Brain microvascular endothelial cell (primary cell): ENCODE results near the gene CROCC2.

Source experiments
- DNase-seq: peaks from one replicate; pipeline ENCODE4 v3.0.0-alpha.2; 2020
- H3K27ac ChIP-seq: fragments of 250-450 bp; sonication (Bioruptor Pico); 2 replicates; pipeline ENCODE4 v1.5.1; 2020; ENCODE audit warnings: mild to moderate bottlenecking, moderate library complexity
- H3K27me3 ChIP-seq: fragments of 250-450 bp; sonication (Bioruptor Pico); replicated peaks from 2 replicates; pipeline ENCODE4 v1.5.1; 2020; ENCODE audit warnings: mild to moderate bottlenecking
- H3K36me3 ChIP-seq: fragments of 250-450 bp; sonication (Bioruptor Pico); replicated peaks from 2 replicates; pipeline ENCODE4 v1.5.1; 2020; ENCODE audit warnings: mild to moderate bottlenecking
- H3K4me3 ChIP-seq: 2 replicates; pipeline ENCODE4 v1.5.1; 2011; ENCODE audit warnings: low read depth, mild to moderate bottlenecking, control low read depth, low read length, moderate library complexity
- in situ Hi-C: cut with HindIII; loops from 2 replicates; pipeline ENCODE4 v1.10.0; 2017; ENCODE audit warnings: low sequenced_read_pairs, low pct_ligation_motif_present
- TF ChIP-seq, protein P1 (sequence below): IDR thresholded peaks from 2 replicates; pipeline ENCODE4 v1.5.1; 2011; ENCODE audit warnings: low read depth, mild to moderate bottlenecking, moderate library complexity, low read length, control low read depth, inconsistent platforms; ENCODE audit errors: missing control alignments

The CROCC2 gene

DNA sequence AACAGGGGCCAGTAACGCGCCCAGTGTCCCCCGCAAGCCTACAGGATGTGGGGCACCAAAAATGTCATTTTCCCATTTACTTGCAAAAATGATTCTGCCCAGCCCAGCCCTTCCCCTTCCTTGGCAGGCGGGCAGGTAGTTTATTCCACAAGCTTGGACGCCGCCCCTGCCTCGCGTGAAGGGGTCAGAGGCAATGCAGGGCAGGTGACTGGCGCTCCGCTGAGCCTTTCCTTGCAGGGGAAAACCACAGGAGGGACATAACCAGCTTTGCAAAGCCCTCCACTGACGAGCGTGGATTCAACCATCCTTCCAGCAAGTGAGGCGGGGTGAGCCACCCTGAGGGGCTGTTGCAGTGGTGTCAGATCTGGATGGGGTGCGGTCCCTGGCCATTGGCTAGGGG lies 15.4 kb upstream of the CROCC2 start:
- in situ Hi-C loops = no loop called here

DNA sequence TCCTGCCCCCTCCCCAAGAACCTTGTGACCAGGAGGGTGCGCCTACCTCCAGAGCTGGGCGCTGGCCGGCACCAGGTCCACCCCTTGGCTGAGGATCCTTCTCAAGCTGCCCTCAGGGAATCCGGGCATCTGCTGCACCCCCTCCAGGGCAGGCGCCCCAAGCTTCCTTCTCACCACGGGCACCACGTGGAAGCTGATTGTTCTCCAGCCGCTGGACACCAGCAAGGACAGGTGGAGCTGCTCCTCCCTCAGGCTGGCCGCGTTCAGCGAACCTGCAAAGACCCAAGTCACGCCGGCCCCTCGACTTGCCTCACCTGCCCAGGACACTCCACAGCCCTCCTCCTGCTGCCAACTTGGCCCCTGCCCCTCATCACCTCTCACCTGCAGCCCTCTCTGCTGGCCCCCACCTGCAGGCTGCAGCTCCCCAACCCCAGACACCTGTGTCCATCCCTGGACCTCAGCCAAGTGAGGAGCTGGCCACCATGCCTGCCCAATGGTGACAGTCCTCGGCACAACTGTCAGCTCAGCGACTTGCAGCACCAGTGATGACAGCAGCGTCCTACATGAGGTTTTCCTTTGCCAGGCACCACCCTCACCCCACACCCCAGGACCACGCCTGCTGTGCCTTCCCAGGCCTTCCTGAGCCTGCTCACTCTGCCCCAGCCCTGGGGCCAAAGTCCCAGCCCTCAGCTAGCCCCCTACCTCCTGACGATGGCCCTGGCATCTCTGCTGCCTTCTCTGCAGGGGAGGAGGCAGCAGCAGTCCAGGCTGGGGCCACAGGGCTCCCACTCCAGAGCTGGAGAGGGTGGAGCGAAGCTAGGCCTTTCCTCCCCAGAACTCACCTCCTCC lies 14.4 kb upstream of the CROCC2 start:
- H3K27ac ChIP-seq = no peak overlapping the region
- H3K36me3 ChIP-seq = no peaks in the 10 kb centered on the region
- TF ChIP-seq, protein P1, sequence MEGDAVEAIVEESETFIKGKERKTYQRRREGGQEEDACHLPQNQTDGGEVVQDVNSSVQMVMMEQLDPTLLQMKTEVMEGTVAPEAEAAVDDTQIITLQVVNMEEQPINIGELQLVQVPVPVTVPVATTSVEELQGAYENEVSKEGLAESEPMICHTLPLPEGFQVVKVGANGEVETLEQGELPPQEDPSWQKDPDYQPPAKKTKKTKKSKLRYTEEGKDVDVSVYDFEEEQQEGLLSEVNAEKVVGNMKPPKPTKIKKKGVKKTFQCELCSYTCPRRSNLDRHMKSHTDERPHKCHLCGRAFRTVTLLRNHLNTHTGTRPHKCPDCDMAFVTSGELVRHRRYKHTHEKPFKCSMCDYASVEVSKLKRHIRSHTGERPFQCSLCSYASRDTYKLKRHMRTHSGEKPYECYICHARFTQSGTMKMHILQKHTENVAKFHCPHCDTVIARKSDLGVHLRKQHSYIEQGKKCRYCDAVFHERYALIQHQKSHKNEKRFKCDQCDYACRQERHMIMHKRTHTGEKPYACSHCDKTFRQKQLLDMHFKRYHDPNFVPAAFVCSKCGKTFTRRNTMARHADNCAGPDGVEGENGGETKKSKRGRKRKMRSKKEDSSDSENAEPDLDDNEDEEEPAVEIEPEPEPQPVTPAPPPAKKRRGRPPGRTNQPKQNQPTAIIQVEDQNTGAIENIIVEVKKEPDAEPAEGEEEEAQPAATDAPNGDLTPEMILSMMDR = no peak
- in situ Hi-C loops = no loop called here
- no peak overlapping the region for H3K4me3 ChIP-seq
- no peak for DNase-seq
- no peaks in the 10 kb centered on the region for H3K27me3 ChIP-seq

More for the DNA sequence above, 15.4 kb upstream of the CROCC2 start:
- Histone ChIP-seq H3K36me3 (no peaks in the 10 kb centered on the region), H3K4me3 (no peak overlapping the region), H3K27ac (no peak overlapping the region), H3K27me3 (no peaks in the 10 kb centered on the region)
- no peak for DNase-seq
- TF ChIP-seq, protein P1 = no peak

DNA sequence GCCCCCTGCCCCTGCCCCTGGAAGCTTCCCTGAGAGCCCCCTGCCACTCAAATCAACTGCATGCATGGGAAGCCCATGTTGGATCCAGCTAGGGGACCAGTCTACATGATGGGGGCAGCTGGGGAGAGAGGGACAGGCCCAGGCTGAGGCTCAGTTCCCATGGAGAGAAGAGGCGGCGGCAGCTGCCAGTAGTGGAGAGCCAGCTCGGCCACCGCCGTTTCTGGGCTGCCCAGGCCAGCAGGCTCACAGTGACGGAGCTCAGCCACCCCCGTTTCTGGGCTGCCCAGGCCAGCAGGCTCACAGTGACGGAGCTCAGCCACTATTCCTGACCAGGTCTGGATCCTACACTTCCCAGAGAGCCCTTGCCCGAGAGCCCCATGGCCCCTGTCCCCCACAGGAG lies 13.8 kb upstream of the CROCC2 start:
- no peaks in the 10 kb centered on the region for H3K27me3 ChIP-seq
- DNase-seq = no peak
- TF ChIP-seq, protein P1 = no peak
- in situ Hi-C loops = no loop called here
- no peak overlapping the region for H3K4me3 ChIP-seq
- no peaks in the 10 kb centered on the region for H3K36me3 ChIP-seq
- no peak overlapping the region for H3K27ac ChIP-seq

DNA sequence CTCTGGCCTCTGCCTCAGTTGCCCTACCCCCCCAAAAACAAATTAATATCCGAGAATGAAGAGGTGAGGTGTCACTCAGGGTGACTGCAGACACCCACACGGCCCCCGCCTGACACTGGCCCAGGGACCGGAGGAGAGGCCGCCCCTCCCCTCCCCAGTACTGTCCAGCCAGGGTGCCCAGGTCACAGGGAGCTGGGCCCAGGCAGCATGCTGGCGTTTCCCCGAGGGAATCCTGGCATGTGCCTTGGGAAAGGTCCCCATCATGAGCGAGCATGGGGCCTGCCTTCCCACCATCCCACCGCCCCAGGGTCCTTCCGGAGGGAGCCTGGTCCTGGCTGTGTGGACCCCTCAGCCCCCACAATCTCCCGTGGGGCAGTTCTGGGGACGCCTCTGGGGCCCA lies 13.2 kb upstream of the CROCC2 start:
- H3K4me3 ChIP-seq = no peak overlapping the region
- no peaks in the 10 kb centered on the region for H3K36me3 ChIP-seq
- TF ChIP-seq, protein P1 = no peak
- H3K27me3 ChIP-seq = no peaks in the 10 kb centered on the region
- H3K27ac ChIP-seq = no peak overlapping the region
- DNase-seq = no peak
- in situ Hi-C loops = no loop called here

DNA sequence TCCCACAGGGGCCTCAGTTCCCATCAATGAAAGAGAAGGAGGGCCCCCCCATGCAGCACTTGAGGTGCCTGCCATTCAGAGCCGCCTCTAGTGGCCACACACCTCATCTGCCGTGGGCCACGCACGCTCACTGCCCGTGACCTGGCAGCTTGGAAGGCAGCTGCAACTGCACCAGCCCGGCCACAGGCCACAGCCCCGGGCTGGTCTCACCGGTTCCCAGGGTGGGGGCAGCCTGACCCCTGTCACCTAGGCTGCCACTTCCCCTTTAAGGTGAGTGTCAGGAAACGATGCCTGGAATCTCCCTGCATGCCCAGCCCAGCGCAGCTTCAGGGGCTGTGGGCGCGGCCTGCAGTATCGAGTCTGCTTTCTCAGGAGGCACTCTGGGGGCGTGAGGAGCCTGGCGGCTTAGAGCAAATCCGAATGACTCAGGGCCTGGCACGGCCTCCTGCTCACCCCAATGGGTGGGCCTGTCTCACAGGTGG lies 12.7 kb upstream of the CROCC2 start:
- Histone ChIP-seq H3K36me3 (no peaks in the 10 kb centered on the region), H3K4me3 (no peak overlapping the region), H3K27ac (no peak overlapping the region), H3K27me3 (no peaks in the 10 kb centered on the region)
- no peak for DNase-seq
- TF ChIP-seq, protein P1 = no peak
- in situ Hi-C loops = no loop called here
